Dedifferentiated amniotic fluid mesenchymal stem cell (primary cell): ENCODE measurements around the gene THAP12.

Experiments used
- DNase-seq: peaks from one replicate; pipeline ENCODE4 v3.0.0-alpha.2; 2016; ENCODE audit errors: extremely low spot score

Gene THAP12

GRCh38 chr11:76303399-76303798 is 77.5 kb downstream of the THAP12 start:
- no peak for DNase-seq

DNA sequence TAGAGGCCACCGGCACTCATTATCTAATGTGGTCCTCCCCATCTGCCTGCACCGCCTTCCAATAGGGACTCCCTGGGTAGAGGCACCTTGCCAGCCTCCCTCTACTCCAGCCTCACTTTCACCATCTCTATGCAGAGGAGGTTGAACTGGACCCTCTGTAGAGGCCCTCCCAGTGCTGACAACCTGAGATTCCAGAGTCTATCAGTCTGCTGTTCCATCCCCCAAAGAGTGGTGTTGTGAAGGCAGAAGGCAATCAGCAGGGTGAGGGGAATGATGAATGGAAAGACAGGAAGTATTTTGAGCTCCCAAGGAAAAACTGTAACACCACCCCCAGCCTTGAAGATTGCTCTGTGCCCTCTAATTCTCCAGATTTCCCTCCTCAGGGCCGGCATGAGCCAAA is 77.9 kb downstream of the THAP12 start:
- DNase-seq = no peak
